ENCODE data around the gene IQCN.

IQCN gene

GRCh38 chr19:18287836-18288772 lies 13.9 kb upstream of the IQCN start:
- DNase-seq (ENCODE audit: low spot score), result no peak

DNA sequence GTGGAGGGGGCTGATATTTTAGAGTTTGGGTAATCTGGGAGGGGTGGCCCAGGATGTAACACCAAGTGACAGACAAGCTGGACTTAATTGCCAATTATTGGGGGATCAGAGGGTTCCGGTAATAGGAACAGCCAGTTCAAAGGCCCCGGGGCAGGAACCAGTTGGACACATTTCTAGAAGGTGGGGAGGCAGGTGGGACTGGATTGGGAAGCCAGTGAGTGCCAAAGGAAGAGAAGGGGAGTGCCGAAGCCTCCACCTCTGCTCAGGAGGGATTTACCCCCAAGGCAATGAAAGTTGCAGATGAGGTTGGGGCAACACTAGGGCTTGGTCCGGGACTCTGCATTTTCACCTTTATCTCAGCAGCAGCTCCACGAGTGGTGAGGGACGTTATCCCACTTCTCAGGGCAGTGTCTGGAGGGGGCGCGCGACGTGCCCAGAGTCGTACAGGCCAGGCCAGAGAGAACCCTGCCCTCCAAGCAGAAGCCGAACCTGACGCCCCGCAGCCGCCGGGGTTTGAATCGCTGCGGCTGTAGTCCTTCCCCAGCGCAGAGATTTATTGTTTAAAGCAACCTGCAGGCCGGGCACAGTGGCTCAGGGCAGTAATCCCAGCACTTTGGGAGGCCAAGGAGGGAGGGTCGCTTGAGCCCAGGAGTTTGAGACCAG lies 12.9 kb upstream of the IQCN start:
- DNase-seq (ENCODE audit: low spot score), result no peak

GRCh38 chr19:18284712-18285360 lies 10.6 kb upstream of the IQCN start:
- no peak for DNase-seq (ENCODE audit: low spot score)

DNA sequence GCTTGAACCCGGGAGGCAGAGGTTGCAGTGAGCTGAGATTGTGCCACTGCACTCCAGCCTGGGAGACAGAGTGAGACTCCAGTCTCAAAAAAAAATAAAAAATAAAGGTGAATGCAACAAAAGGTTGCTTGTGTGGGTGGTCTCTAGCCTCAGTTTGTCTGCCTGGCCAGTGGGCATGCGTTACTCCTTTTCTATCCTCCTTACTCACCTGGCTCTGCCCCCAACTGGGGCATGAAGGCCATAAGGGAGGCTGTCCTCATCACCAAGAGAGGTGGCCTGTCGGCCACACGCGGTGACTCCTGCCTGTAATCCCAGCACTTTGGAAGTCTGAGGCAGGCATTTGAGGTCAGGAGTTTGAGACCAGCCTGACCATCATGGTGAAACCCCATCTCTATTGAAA lies 9.1 kb upstream of the IQCN start:
- no peak for DNase-seq (ENCODE audit: low spot score)

GRCh38 chr19:18282788-18283141 lies 8.5 kb upstream of the IQCN start:
- peak; percentile 22 for DNase-seq (ENCODE audit: low spot score)

DNA sequence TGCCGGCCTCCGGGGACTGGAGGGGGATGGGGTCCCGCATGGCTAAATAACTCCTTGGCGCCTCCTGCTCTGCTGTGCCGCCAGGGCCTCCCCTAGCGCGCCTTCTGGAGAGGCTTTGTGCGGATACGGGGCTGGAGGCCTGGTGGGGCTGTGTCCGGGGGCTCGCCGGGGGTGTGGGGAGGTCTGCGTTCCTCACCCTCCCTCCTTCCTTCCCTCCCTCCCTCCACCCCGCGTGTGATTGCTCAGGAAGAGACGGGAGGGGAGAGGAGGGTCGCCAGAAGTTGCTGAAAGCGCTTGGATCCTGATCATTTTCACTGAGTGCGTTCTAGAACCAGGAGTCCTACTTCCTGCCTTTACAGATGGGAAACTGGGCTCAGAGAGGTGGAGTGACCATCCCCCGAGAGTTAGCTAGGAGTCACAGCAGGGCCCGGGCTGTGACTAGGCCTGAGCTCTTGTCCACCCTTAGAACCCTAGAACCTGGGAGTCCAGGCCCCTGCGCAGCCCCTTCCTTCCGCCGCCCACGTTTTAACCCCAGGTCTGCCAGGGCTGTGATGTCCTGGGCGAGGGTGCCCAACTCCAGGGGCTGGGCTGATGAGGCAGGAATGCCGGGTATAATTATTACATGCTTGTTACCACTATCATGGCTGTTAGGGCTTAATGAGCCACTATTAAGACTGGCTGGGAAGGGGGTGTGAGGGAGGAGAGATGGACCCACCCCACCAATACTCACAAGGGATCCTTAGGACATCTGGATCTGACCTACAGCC lies 8.0 kb upstream of the IQCN start:
- DNase-seq (ENCODE audit: low spot score), result peak; percentile 84

GRCh38 chr19:18281082-18282020 lies 7.1 kb upstream of the IQCN start, which contains the start of gene JUND:
TSS of gene JUND (minus strand) at chr19:18281622. CDS start at chr19:18281484, 138 bp downstream.
- DNase-seq (ENCODE audit: low spot score), result peak; percentile 95

- peak; percentile 60 for DNase-seq (ENCODE audit: low spot score)
Measured at GRCh38 chr19:18280247-18281081, 6.2 kb upstream of the IQCN start.

DNA sequence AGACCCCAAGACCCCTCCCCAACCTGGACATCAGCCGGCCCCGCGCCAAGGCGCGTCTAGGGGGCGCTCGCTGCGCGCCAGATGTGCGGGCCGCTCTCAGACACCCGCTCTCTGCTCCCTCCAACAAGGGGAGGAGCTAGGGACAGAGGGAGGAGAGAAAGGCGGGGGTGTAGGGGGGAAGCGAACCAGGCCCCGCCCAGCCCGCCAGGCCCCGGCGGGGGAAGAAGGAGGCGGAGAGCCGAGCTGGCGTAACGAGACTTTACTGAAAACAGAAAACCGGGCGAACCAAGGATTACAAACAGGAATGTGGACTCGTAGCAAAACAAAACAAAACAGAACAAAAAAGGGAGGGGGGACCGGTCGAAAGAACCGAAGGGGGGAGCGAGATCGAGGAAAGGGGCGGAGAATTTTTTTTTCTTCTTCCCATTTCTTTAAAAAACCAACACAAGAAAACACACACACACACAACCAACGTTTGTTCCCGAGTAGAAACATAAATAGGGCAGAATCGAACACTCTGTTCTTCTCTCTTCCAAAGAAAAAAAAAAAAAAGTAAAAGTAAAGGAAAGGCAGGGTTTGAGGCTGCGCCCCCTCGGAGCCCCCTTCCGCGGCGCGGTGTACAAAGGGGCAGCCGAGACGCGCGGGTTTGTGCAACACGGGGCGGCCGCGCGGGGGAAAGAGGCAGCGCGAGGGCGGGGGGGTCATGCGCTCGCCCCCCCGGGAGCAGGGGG lies 5.4 kb upstream of the IQCN start:
- peak; percentile 92 for DNase-seq (ENCODE audit: low spot score)

DNA sequence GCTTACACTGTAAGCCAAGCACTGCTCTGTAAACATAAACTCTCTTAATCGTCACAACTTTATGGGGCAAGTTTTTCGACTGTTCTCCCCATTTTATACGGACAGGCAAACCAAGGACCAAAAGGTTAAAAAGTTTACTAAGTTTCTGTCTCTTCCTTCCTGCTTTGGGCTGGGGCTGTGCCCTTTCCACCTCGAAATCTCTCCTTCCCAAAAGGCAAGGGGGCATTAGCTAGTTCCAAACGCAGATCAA lies 4.9 kb upstream of the IQCN start:
- no peak for DNase-seq (ENCODE audit: low spot score)

DNA sequence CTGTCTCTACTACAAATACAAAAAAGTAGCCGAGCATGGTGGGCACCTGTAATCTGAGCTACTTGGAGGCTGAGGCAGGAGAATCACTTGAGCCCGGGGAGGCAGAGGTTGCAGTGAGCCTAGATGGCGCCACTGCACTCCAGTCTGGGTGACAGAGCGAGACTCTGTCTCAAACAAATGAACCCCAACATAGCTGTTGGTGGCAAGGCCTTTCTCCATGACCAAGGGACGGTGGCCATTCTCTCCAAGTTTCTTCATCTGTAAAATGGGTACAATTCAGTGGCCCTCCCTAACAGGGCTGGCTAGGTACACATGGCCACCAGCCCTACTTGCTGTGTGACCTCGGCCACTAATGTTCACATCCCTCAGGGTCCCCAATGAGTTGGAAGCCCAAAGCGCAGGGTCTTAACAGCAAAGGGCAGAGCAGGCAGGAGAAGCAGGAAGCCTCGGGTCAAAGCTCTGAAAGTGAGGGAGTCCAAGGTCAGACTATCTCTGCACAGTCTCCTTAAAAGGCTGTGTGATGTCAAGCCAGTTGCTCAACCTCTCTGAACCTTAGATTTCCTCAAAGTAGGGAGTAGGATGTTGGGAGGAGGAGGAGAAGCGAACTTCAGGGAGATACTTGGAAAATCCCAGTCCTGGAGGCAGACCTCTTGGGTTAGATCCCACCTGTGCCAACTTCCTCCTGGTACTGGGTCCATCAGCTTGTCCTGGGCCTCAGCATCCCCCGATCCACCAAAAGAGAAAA lies 4.4 kb upstream of the IQCN start:
- DNase-seq (ENCODE audit: low spot score), result peak; percentile 18

DNA sequence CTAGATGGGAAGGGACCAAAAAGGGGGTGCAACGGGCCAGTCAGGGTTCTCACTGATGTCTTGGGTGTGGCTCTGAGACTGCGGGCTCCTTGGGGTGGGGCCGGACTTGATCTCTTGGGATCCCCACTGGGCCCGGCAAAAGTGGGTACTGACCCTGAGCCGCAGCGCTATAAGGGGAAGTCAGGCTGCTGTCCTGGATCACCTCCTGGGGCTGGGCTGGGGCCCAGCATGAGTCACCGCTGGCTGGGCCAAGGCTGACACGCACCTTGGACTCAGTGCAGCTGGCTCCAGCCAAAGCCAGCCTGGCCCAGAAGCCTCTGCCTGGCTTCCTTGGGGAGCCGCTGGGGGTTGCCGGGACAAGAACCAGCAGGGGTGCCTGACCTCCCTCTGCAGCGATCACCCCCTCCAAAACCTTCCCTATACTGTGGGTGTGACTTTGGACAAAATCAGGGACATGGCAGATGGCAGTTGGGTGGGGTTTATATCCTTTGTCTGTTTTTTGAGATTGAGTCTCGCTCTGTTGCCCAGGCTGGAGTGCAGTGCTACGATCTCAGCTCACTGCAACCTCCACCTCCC lies 617 bp upstream of the IQCN start:
- peak; percentile 70 for DNase-seq (ENCODE audit: low spot score)

DNA sequence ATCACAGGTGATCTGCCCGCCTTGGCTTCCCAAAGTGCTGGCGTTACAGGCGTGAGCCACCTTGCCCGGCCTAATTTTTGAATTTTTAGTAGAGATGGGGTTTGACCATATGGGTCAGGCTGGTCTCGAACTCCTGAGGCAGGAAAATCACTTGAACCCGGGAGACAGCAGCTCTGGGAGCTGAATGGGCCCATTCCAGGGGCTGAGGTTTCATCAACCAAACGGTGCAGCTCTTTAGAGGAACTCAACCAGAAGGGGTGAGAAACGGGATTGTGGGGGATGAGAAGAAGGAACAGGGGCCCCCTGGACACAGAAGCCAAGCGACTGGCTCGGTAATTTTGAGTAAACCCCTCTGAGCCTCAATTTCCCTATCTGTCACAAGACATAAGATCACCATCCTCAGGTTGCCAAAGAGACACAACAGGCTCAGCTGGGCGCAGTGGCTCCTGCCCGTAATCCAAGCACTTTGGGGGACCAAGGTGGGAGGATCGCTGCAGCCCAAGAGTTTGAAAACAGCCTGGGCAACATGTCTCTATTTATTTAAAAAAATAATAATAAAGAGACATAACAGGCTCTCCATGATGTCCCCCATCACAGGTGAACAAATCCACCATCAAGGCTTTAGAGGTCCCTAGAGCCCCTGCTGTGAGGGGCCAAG lies 562 bp downstream of the IQCN start:
- peak; percentile 17 for DNase-seq (ENCODE audit: low spot score)

DNA sequence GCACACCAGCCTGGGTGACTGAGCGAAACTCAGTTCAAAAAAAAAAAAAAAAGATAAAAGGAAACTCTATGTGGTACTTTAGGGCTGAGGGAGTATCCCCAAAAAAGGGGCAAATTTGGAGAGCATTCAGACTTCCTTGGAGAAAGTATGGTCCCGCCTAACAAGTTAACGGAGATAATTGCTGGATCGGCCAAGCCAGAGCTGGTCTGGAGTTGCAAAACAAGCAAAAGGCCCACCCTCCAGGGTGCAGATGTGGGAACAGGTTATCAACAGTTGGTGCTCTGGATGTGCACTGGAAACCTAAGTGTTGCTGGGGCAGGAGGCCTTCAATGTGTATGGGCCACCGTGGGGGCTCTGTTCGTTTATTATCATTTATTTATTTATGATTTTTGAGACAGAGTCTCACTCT lies 2.8 kb downstream of the IQCN start:
- DNase-seq (ENCODE audit: low spot score), result peak; percentile 22

DNA sequence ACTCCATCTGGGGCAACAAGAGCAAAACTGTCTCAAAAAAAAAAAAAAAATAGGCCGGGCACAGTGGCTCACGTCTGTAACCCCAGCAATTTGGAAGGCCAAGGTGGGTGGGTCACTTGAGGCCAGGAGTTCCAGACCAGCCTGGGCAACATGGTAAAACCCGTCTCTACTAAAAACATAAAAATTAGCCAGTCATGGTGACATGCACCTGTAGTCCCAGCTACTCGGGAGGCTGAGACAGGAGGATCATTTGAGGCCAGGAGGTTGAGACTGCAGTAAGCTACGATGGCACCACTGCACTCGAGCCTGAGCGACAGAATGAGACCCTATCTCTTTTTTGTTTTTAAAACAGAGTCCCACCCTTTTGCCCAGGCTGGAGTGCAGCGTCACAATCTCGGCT lies 3.9 kb downstream of the IQCN start:
- DNase-seq (ENCODE audit: low spot score), result no peak

GRCh38 chr19:18269070-18269723 lies 5.1 kb downstream of the IQCN start:
- DNase-seq (ENCODE audit: low spot score), result no peak

Measured in cerebellar cortex (tissue), 1 donor.